Colon (tissue), 2 donors: Measurements from ENCODE around the gene CDC123.
"Not testable (repeated sequence)": the region's sequence is repeated elsewhere in the genome, so short reads cannot be mapped to it uniquely, and the experiment has no call there.

ENCODE experiments used
- FAIRE-seq: peaks from 2 replicates; lab custom pipeline; 2012; peaks lifted over from hg19 to GRCh38; lab: Jason Lieb, UNC
- donor health status: control.
- donor health status: control.

The CDC123 gene

DNA sequence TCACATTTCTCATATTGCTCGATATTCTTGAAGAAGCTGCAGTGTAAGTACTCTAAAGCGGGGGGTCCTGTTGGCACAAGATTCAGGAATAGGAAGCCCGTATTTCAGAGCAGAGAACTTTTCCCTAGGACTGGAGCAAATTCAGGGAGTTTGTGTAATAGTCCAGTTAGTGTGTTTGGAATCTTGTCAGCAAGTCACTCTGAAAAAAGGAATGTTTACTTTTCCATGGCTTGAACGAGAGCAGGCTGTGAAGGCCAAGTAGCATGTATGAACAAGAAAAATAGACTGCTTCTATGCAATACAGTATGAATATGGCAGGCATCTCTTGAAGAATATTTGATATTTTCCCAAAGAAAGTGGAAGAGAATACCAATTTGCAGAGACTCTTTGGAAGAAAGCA, 39.8 kb downstream of the CDC123 start:
- FAIRE-seq = no peak

DNA sequence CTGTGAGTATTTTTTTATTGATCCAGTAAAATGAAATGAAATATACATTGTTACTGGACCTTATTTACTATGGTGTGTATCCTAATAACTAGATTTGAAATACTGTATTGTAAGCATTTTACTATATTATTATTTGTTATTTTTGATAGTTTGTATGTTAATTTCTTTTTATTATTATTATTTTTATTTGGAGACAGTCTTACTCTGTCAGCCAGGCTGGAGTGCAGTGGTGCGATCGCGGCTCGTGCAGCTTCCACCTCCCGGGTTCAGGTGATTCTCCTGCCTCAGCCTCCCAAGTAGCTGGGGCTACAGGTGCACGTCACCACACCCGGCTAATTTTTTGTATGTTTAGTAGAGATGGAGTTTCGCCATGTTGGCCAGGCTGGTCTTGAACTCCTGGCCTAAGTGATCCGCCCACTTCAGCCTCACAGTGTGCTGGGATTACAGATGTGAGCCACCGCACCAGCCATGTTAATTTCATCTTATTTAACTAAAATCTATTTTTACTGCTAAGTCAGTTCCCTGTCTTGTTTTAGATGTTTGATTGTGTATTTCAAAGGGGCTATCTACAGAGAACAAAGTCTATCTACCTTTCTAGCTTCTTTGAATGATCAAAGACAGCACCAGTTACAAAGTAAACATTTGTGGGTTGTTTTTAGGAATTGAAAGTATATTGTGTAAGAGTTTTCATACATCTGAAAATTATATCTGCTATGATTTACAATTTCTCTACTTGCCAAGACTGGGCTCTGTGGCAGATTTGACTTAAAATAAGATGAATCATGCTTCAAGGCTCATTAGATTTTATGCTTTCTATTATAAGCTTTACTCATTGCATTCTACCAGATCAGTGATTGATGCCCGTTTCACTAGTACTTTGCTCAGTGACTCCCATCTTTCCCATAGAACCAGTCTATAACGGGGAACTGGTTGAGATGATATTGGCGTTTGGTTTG, 41.6 kb downstream of the CDC123 start:
- FAIRE-seq = no peak

DNA sequence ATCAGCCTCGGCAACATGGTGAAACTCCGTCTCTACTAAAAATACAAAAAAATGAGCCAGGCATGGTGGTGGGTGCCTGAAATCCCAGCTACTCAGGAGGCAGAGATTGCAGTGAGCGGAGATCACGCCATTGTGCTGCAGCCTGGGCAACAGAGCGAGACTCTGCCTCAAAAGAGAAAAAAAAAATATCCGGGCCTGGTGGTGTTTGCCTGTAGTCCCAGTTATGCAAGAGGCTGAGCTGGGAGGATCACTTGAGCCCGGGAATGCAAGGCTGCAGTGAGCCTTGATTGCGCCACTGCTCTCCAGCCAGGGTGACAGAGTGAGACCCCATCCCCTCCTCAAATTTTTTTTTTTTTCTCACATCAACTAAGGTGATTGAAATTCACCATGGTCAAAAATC, 42.8 kb downstream of the CDC123 start:
- FAIRE-seq = no peak

DNA sequence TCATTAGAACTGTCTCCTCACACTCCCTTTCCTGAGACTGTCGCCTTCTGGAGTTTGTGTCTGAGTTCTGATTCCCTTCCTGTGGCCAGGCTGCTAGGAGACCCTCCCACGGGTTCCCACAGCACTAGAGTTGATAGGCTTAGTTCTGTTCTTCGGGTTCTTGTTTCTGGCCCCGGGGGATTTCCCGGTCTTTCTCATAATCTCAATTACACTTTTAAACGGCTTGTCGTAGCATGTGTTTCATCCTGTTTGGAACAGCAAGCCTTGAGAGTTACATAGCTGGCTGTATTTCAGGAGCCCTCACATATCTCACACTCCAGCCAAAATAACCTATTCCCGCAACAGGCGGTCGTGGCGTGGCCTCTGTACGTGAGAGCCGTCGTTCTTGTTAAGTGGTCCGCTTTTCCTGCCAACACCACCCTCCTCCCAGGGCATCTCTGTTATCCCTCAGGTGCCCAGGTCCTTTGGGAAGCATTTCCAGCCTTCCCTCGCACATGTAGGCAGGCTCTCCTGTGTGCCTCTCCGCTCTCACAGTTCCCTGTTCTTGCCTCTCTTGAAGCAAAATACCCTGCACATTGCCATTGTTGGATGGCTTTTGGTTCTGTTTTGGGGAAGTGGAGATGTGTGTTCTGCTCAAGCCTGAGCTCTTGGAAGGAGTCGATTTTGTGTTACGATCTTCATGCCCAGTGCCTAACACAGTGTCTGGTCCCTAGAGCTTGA, 46.0 kb downstream of the CDC123 start:
- no peak for FAIRE-seq

DNA sequence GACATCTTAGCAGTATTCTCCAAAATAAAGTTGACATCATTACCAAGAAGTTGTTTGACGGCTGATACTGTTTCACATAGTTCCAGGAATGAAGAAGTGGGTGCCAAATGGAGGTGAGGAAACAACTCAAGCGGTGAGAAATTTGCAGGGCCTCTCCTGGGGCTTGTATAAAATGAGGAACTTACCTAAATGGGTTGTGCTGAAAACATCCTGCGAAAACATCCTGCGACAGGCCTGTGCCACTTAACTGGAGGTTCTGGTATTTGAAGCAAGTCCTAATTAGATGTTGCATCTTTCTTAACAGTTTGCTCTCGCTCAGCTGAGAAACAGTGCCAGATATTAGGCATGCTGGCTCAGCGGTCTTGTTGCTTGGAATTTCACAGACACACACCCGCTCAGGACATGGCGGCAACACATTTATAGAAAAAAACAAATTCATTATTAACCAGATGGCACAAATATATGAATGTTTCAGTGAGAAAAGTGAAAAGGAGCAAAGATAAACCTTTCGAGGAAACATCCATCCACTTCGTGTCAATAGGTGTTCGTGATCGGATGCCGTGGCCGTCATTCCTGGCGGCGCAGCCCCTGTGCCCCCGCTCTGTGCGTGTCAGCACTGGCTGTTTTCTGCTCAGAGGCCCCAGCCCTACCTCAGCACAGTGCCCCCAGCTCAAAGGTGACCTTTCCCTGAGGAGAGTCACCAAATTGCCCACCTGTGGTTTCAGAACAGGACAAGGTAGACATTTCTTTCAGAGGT, 48.1 kb downstream of the CDC123 start:
- FAIRE-seq = no peak

DNA sequence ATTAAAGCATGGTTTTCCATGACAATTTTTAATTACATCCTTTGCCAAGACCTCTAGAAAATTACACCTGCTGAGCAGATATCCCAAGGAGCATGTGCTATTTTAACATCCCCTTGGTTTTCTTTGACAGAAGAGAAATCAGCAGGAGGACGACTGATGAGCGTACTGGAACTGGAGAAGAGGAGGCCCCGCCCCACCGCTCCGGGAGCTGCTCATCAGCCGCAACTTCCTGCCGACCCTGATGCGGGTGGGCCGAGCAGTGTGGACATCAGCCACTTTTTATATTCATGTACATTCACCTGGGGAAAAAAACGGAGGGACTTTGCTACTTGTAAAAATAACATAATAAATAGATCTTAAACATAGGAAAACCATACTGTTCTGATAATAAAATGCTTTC, 54.2 kb downstream of the CDC123 start:
- FAIRE-seq = no peak

DNA sequence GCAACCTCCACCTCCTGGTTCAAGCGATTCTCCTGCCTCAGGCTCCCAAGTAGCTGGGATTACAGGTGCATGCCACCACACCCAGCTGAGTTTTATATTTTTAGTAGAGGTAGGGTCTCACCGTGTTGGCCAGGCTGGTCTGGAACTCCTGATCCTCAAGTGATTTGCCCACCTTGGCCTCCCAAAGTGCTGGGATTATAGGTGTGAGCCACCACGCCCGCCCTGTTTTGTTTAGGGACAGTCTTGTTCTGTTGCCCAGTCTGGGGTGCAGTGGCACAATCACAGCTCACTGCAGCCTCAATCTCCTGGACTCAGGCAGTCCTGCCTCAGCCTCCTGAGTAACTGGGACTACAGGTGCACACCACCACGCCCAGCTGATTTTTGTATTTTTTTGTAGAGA, 54.7 kb downstream of the CDC123 start:
- not testable (repeated sequence) for FAIRE-seq

DNA sequence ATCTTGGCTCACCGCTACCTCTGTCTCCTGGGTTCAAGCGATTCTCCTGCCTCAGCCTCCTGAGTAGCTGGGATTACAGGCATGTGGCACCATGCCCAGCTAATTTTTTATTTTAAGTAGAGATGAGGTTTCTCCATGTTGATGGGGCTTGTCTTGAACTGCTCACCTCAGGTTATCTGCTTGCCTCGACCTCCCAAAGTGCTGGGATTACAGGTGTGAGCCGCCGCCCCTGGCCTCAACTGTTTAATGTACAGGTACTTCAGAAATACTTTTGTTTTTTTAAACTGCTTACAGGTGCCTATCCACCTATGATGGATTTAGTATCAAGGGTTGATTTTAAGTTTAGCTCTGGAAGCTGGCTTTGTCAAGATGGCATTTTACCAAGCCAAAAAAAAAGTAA, 55.6 kb downstream of the CDC123 start:
- FAIRE-seq = no peak

DNA sequence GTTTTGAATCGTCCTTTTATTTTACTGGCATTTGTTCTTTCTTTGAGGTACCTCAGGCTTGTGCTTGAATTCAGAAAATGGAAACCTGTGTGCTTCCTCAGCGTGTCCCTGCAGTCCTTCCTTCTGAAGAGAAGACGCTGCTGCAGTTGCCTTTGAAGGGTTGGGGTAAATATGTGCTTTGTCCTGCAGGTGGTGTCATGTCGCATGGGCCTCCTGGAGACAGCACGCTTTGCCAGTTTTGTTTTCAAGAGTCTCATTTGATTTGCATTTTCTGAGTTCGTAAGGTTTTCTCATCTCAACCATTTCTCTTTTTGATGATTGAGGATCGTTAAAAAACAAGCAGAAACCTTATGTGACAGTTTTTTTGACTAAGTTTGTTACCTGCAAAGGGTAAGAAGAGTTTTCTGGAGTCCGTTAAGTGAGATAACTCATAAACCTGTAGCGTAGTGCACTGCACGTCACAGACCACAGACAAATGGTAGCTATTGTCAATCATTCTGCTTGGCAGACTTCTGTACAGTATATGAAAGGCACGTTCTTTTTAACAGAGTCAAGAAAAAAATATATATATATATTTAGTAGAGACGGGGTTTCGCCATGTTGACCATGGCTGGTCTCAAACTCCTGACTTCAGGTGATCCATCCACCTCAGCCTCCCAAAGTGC, 57.0 kb downstream of the CDC123 start:
- FAIRE-seq = no peak

DNA sequence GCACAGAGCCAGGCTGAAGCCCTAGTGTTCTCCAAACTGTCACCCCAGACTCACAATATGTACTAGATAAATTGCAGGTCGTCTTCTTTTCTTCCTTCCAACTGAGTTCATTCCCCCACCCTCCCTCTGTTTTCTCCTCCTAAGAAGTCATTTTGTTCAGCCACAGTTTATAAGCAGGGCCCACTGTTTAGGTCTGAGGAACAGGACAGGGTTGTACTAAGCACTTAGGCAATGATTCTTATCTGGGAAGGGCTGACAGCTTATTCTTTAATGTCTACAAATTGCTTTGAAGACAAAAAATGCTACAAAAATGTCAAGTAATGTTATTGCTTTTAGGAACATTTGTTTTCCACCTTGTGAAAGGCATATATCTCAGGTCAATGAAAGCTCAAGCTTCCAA, 59.1 kb downstream of the CDC123 start:
- FAIRE-seq = no peak

DNA sequence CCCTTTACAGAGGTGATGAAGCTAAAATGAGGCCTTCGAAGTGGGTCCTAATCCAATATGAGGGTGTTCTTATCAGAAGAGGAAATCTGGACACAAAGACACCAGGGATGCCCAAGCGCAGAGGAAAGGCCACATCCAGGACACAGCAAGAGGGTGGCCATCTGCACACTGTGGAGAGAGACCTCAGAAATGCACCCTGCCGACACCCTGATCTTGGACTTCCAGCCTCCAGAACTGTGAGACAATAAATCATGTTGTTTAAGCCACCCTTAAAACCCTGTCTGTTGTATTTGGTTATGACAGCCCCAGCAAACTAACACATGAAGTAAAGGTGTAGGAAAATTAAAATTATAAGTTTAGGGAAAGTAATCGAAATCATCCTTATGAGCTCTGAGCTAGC, 64.0 kb downstream of the CDC123 start:
- FAIRE-seq = no peak

DNA sequence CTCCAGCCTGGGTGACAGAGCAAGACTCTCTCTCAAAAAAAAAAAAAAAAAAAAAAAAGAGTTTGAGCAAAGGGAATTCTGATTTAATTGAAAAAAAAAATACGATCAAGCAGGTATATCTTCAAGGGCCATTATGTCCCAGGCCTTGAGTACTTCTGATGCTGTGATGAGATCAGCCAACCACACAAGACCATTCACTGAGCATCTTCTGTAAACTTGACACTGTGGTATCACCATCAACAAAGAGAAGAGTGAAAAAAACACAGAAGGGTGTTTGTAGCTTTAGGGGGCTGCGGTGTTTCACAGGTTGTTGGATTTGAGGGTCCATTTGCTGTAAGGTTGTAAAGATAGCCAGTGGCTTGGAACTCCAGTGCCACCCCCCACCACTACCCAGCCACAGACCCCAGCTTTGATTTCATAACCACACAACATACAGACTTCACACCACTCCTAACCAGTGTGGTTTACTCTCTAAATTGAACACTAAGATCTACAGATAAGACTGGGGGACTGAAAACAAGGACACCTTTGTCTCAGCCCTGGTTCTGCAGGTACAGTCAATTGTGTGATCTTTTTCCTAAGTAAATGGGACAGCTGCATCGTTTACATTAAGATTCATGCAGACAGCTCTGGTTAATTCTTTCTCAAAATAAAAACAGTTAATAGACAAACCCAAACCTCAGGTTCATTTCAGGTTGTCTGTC, 66.4 kb downstream of the CDC123 start:
- FAIRE-seq = no peak

DNA sequence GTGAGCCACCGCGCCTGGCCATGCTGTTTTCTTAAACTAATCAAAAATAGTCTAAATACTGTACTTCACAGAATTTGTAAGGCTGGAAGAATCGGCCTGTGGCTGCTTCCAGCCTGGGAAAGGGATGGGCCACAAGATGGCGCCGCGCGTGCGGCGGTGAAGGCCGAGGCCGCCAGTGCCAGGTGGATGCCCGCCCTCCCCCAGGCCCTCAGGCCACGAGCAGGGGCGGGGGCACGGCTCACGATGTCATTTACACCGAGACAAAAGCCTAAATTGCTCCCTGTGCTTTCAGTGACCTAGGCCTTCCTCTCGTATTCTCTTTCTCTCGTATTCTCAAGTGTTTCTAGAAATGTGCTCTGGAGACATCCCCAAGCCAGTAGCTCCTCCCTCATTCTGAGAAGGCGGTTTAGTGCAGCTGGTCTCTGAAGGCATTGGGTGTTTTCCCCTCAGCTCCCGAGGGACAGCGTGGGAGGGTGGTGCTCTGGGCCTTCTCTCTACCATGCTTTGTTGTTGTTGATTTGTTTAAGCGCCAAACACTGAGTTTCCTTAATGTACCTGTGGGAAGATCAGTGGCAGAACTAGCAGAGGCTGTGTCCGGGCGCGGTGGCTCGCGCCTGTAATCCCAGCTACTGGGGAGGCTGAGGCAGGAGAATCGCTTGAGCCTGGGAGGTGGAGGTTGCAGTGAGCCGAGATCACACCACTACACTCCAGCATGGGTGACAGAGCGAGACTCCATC, 68.4 kb downstream of the CDC123 start:
- no peak for FAIRE-seq

DNA sequence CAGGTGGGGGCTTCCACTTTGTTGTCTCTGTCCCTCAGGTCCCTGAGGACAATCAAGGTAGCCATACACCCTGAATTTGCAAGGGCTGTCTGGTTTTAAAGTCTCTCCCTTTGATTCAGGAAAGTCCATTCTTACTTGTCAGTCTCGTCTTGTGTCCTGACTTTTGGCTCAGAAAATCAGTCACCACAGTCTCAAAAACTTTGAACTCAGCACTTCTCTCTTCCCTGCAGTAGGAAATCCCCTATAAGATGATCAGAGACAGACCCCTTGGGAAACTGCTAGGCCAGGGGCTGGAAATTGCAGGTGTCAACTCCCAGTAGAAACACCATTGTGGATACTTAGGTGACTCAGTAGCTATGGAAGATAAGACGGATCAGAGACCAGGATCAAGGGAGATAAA, 73.1 kb downstream of the CDC123 start:
- FAIRE-seq = no peak

DNA sequence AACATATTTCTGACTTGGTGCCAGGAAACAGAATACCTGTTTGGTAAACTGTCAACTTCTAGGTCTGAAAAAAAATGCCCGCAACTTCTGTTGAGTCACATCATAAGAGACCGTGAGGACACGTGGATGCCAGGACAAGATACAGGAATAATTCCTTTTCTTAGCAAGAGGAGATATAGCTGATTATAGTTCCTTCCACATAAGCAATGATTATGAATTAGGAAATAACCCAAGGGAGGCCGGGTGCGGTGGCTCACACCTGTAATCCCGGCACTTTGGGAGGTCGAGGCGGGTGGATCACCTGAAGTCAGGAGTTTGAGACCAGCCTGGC, 75.2 kb downstream of the CDC123 start:
- FAIRE-seq = no peak

DNA sequence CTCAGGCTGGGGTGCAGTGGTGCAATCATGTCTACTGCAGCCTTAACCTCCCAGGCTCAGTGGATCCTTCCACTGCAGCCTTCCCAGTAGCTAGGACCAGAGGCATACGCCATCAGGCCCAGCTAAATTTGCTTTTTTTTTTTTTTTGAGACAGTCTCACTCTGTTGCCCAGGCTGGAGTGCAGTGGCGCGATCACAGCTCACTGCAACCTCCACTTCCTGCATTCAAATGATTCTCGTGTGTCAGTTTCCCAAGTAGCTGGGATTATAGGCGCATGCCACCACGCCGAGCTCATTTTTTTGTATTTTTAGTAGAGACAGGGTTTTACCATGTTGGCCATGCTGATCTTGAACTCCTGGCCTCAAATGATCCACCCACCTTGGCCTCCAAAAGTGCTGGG, 81.9 kb downstream of the CDC123 start:
- not testable (repeated sequence) for FAIRE-seq

DNA sequence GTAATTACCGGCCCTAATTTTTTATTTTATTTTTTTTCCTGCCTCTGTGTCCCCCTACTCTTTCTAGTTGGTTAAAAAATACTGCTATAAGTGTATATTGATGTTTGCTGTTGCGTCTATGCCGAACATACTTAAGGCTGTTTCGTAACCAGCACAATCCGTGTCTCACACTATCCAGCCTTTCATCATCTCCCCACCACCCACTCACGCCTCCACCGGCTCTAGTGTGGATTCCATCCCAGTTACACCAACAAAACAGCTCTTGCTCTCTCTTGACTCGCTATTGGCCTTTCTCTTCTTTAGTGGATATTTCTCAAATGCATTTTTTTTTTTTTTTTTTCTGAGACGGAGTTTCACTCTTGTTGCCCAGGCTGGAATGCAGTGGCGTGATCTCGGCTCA, 83.3 kb downstream of the CDC123 start:
- FAIRE-seq = no peak

DNA sequence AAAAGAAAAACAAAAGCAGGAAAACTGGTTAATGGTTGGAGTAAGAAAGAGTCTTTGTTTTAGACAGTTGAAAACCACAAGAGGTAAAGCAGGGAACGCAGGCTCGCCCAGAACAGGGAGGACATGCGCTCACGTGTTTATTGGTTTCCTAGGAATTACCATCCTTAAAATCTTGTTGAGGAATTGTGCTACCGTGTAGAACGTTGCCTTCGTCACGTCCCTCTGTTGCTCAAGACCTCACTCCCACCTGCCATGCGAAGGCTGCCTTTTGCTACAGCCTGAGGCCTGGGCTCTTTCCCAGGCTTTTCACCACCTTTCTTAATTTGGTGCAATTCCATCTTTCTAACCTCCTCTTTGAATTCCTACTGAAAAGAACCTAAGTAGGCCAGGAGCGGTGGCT, 91.8 kb downstream of the CDC123 start:
- no peak for FAIRE-seq

DNA sequence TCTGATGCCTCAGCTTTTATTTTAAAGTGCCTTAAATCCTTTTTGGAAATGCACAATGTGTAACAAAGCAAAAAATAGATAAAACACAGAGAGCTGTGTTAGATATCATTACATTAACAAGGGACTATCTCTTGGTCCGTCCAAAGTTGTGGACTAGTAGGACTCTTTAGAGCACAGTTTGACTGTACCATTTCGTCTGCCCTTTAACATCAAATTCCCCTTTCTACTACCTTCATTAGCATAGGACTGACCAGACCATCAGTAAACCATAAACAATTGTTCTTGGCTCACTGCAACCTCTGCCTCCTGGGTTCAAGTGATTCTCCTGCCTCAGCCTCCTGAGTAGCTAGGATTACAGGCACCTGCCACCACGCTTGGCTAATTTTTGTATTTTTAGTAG, 101.8 kb downstream of the CDC123 start:
- FAIRE-seq = not testable (repeated sequence)

DNA sequence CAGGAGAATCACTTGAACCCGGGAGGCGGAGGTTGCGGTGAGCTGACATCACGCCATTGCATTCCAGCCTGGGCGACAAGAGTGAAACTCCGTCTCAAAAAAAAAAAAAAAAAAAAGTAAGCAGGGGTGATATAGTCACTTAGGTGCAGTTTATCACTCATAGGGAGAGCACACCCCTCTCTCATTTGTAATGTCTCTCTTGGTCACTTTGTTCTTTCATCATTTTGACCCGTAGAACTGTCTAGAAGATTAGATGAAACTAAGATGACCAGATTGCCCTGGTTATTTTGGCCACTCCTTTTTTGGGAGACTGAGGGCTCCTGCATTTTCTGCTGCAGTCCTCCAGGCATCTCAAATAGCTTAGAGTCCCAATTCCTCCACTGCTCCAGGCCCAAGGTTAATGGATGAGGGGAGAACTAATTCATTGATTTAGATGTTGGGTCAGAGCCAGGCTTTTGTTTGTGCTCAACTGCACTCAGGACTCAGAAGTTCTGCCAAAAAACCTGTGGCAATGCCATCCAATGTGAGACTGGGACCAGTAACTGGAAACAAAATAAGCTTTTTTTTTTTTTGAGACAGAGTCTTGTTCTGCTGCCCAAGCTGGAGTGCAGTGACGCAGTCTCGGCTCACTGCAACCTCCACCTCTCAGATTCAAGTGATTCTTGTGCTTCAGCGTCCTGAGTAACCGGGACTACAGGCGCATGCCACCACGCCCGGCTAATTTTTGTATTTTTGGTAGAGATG, 103.4 kb downstream of the CDC123 start:
- no peak for FAIRE-seq
